ENCODE measurements around the gene FNDC11.

Gene FNDC11

GRCh38 chr20:63592661-63593060 is 38.7 kb downstream of the FNDC11 start:
- no peak overlapping the region for H3K4me3 ChIP-seq (ENCODE audit: control insufficient read depth, low read depth, low read length)
- TF ChIP-seq, protein P1, sequence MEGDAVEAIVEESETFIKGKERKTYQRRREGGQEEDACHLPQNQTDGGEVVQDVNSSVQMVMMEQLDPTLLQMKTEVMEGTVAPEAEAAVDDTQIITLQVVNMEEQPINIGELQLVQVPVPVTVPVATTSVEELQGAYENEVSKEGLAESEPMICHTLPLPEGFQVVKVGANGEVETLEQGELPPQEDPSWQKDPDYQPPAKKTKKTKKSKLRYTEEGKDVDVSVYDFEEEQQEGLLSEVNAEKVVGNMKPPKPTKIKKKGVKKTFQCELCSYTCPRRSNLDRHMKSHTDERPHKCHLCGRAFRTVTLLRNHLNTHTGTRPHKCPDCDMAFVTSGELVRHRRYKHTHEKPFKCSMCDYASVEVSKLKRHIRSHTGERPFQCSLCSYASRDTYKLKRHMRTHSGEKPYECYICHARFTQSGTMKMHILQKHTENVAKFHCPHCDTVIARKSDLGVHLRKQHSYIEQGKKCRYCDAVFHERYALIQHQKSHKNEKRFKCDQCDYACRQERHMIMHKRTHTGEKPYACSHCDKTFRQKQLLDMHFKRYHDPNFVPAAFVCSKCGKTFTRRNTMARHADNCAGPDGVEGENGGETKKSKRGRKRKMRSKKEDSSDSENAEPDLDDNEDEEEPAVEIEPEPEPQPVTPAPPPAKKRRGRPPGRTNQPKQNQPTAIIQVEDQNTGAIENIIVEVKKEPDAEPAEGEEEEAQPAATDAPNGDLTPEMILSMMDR (conservative IDR thresholded peaks at IDR 0.05; ENCODE audit: control insufficient read depth, insufficient read depth, low read depth, low read length), result no peak
- no peak for DNase-seq (ENCODE audit: low read depth)

GRCh38 chr20:63594043-63594561 is 40.1 kb downstream of the FNDC11 start:
- TF ChIP-seq, protein P1 (conservative IDR thresholded peaks at IDR 0.05; ENCODE audit: control insufficient read depth, insufficient read depth, low read depth, low read length), result no peak
- no peak overlapping the region for H3K4me3 ChIP-seq (ENCODE audit: control insufficient read depth, low read depth, low read length)
- DNase-seq (ENCODE audit: low read depth), result peak; percentile 94

GRCh38 chr20:63595416-63596127 is 41.6 kb downstream of the FNDC11 start:
- no peak overlapping the region for H3K4me3 ChIP-seq (ENCODE audit: control insufficient read depth, low read depth, low read length)
- no peak for DNase-seq (ENCODE audit: low read depth)
- TF ChIP-seq, protein P1 (conservative IDR thresholded peaks at IDR 0.05; ENCODE audit: control insufficient read depth, insufficient read depth, low read depth, low read length), result no peak

- TF ChIP-seq, protein P1 (conservative IDR thresholded peaks at IDR 0.05; ENCODE audit: control insufficient read depth, insufficient read depth, low read depth, low read length), result no peak
- no peak for DNase-seq (ENCODE audit: low read depth)
- no peak overlapping the region for H3K4me3 ChIP-seq (ENCODE audit: control insufficient read depth, low read depth, low read length)
Measured at GRCh38 chr20:63596423-63596822, 42.5 kb downstream of the FNDC11 start.

DNA sequence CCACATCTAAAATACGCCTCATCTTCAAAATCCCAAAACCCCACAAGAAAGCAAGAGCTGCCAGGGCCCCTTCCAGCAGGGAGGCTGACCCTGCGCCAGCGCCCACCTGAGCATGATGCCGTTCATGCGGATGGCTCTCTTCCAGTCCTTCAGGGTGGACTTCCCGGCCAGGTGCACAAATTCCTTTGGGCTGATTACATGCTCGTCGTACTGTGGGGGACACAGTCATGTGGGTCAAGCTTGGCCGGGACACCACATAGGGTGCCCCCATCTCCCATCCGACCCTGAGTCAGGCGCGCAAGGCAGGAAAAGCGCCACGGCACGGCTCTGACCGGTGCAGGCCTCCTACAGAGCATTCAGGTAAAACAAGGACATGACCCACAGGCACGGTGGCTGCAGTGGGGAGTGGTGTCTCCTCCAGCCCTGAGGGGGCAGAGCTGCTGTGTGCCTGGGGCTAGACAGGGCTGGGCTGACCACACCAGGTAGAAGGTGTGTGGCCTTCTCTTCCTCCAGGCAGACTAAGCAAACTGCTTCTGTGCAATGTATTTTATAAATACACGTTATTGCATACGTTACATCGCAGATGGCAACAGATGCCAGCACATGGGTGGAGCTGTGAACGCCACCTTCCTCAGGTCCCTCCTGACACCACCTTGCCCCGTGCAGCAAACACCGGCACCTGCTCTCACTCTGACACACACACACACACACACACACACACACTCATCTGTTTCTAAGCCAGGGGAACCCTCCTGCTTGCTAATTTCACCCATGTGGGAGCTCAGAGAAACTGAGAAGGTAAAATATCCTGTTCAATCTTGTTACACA is 43.9 kb downstream of the FNDC11 start:
- no peak for DNase-seq (ENCODE audit: low read depth)
- H3K4me3 ChIP-seq (ENCODE audit: control insufficient read depth, low read depth, low read length), result no peak overlapping the region
- TF ChIP-seq, protein P1 (conservative IDR thresholded peaks at IDR 0.05; ENCODE audit: control insufficient read depth, insufficient read depth, low read depth, low read length), result no peak

DNA sequence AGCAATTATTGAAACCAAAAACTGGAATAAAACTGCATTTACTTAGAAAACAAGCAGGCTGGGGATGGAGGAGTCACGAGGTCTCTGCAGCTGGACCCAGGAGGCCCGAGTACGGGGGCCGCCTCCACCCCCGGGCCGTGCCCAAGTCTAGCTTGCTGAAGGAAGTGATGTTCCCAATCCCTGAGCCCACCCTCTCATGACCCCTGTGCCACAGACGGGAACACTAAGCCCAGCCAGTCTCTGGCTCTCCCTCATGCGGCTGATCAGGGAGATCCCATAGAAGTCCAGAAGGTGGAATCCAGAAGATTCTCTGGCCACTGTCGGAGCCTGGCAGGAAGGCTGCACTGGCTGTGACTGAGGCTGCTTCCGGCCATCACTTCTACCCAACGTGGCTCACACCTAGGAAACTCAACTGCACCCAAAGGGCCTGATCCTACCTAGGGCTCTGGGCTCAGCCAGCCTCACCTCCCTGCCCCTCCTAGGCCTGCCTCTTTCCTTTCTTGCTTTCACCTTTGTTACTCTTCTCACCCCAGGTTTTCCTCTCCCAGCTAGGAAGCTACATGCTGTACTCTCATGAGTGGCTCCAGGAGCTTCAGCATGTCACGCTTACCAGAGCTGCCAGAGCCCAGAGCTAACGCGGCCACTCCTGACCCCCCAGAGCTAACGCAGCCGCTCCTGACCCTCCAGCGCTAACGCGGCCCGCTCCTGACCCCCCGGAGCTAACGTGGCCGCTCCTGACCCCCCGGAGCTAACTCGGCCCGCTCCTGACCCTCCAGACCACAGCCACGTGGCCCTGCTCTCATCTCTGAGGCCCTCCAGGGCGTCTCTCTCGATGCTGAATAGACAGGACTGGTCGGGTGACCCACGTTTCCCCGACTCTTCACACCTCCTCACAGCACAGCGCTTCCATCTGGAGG is 44.8 kb downstream of the FNDC11 start:
- DNase-seq (ENCODE audit: low read depth), result no peak
- TF ChIP-seq, protein P1 (conservative IDR thresholded peaks at IDR 0.05; ENCODE audit: control insufficient read depth, insufficient read depth, low read depth, low read length), result no peak
- no peak overlapping the region for H3K4me3 ChIP-seq (ENCODE audit: control insufficient read depth, low read depth, low read length)

Data from fibroblast of mammary gland (primary cell).